CD1c-positive myeloid dendritic cell (primary cell): Measurements from ENCODE around the gene ROBO1.
A peak's percentile ranks its signal among the peaks of the same experiment; 100 is the strongest.

Experiments used
- DNase-seq: peaks from one replicate; pipeline ENCODE4 v3.0.0-alpha.2; 2016; ENCODE audit errors: extremely low spot score

Gene ROBO1

GRCh38 chr3:79081335-79081734 lies 686.5 kb downstream of the ROBO1 start:
- DNase-seq: no peak

- no peak for DNase-seq
Measured at GRCh38 chr3:79074558-79074957, 693.2 kb downstream of the ROBO1 start.

GRCh38 chr3:79067734-79068133 lies 700.1 kb downstream of the ROBO1 start:
- no peak for DNase-seq

GRCh38 chr3:79066481-79066880 lies 701.3 kb downstream of the ROBO1 start:
- DNase-seq: no peak

- no peak for DNase-seq
Measured at GRCh38 chr3:79063624-79064023, 704.2 kb downstream of the ROBO1 start.

GRCh38 chr3:79057756-79058155 lies 710.0 kb downstream of the ROBO1 start:
- DNase-seq: no peak

- no peak for DNase-seq
Measured at GRCh38 chr3:79056498-79056897, 711.3 kb downstream of the ROBO1 start.

GRCh38 chr3:79052054-79052681 lies 715.6 kb downstream of the ROBO1 start:
- DNase-seq: no peak

GRCh38 chr3:79047581-79047980 lies 720.2 kb downstream of the ROBO1 start:
- no peak for DNase-seq

- no peak for DNase-seq
Measured at GRCh38 chr3:79041621-79042020, 726.2 kb downstream of the ROBO1 start.

GRCh38 chr3:79040701-79041100 lies 727.1 kb downstream of the ROBO1 start:
- no peak for DNase-seq

GRCh38 chr3:79040091-79040490 lies 727.7 kb downstream of the ROBO1 start:
- no peak for DNase-seq

- DNase-seq: no peak
Measured at GRCh38 chr3:79039192-79039591, 728.6 kb downstream of the ROBO1 start.

- no peak for DNase-seq
Measured at GRCh38 chr3:79038636-79039035, 729.2 kb downstream of the ROBO1 start.

GRCh38 chr3:79038057-79038456 lies 729.7 kb downstream of the ROBO1 start:
- no peak for DNase-seq

- DNase-seq: peak; percentile 14
Measured at GRCh38 chr3:79032686-79033318, 735.0 kb downstream of the ROBO1 start.

GRCh38 chr3:79030157-79030556 lies 737.6 kb downstream of the ROBO1 start:
- no peak for DNase-seq

GRCh38 chr3:79028916-79029315 lies 738.9 kb downstream of the ROBO1 start:
- DNase-seq: no peak

- DNase-seq: no peak
Measured at GRCh38 chr3:79027593-79027992, 740.2 kb downstream of the ROBO1 start.

GRCh38 chr3:79019924-79020173 lies 747.9 kb downstream of the ROBO1 start:
- DNase-seq: no peak

GRCh38 chr3:79019137-79019923 lies 748.5 kb downstream of the ROBO1 start:
- DNase-seq: no peak

- DNase-seq: no peak
Measured at GRCh38 chr3:79018671-79019136, 749.1 kb downstream of the ROBO1 start.

GRCh38 chr3:79018265-79018664 lies 749.5 kb downstream of the ROBO1 start:
- DNase-seq: no peak
